GM12872 (cell line): ENCODE results near the gene METTL16.

Experiments used
- TF ChIP-seq, protein P1 (sequence below): IDR thresholded peaks from 3 replicates; pipeline ENCODE4 v1.5.1; 2011; ENCODE audit warnings: low read depth, mild to moderate bottlenecking, low read length, moderate library complexity; ENCODE audit not compliant: insufficient read depth

METTL16 gene

DNA sequence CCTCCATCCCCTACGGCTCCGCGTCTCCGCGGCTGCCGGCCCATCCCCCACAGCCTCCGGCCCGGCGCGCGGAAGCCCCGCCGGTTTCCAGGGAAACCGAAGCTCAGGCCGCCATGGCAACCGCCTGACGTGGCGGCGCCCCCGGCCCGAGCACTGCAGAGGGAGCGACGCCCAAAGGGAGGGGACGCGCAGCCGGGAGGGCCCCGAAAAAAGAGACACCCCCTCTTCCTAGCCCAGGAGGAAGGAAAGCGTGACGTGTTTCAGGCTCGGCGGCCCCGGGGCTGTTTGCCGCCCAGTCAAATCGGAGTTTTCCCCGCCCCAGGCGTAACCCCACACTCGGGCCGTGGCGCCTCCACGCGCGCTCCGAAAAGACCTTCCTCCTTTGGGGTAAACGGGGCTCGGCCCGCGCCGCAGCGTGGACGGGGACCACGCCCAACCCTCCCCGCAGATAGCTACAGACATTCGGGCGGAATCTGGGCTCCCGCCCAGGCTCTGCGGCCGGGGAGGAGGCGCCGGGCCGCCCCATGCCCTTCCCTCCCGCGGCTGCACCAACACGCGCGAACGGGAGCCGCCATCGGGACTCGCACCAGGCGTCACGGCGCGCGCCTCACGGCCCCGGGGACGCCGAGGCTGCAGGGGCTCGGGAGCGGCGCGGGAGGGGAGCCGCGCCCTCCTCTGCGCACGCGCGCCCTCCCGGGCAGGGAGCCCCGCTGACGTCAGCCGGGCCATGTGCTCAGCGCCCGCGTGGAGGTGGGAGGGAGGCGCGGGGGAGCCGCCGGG lies 118.3 kb downstream of the METTL16 start:
- TF ChIP-seq, protein P1, sequence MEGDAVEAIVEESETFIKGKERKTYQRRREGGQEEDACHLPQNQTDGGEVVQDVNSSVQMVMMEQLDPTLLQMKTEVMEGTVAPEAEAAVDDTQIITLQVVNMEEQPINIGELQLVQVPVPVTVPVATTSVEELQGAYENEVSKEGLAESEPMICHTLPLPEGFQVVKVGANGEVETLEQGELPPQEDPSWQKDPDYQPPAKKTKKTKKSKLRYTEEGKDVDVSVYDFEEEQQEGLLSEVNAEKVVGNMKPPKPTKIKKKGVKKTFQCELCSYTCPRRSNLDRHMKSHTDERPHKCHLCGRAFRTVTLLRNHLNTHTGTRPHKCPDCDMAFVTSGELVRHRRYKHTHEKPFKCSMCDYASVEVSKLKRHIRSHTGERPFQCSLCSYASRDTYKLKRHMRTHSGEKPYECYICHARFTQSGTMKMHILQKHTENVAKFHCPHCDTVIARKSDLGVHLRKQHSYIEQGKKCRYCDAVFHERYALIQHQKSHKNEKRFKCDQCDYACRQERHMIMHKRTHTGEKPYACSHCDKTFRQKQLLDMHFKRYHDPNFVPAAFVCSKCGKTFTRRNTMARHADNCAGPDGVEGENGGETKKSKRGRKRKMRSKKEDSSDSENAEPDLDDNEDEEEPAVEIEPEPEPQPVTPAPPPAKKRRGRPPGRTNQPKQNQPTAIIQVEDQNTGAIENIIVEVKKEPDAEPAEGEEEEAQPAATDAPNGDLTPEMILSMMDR = no peak

DNA sequence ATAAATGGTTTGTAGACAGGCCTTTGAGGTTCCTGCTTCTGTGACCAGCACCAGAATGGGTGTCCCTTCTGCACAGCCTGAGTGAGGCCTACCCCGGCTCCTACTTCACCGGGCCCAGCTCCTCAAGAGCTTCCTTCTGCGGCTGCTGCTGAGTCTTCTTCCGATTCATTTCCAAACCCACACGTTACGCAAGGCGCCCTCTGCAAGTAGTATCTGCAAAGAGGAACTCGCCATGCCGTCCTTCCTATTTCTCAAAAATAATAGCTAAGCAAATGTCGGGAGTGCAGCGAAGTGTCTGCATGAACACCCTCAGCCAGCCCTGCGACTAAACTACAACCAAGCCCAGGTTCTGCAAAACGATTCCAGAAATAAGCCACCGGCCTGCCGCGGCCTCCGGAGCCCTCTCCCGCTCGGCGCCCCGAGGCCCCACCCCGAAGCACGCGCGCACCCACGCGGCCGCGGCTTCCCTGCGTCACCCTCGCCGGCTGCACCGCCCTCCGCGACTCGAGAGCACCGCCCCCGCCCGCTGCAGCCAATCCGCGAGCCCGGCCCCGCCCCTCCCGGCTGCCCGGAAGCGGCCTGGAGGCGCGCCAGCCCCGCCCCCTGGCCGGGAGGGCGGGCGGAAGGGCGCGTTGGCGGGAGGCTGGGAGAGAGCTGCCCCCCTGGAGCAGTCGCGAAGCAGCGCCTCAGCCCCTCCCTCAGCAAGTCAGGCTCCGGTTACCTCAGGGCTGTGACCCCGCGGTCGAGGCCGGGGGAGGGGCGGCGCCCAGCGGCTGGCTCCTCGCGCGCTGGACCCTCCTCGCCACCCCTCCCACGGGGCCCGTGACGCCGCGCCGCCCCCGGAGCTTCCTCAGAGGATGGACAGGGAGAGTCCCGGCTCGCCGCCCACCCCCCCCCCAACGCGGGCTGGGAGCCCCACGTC lies 119.2 kb downstream of the METTL16 start:
- TF ChIP-seq, protein P1 = no peak

DNA sequence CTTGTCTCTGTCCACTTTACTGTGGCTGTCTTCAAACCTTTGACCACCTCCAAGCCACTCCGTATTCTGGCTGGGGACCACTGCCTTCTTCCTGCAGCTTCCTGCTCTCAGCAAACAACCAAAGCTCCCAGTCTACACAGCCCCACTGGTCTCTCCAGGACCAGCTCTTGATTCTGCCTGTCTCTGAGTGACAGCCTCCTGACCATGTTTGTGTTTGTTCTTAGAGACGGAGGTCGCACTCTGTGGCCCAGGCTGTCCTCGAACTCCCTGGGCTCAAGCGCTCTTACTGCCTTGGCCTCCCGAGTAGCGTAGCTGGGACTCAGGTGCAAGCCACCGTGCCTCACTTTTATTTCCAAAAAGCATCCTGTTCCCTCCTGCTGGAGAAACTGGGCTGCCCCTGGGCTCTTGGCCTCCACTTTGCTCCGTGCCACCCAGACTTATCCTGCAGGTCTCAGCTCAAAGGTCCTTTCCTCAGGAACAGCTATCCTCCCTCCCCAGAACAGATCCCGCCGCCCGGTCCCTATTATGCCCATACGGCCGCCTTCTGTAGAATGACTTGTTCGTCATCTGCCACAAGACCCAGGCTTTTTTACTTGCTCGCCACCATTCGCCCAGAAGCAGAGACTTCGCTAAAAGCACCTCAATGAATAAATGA lies 120.0 kb downstream of the METTL16 start:
- TF ChIP-seq, protein P1 = no peak

DNA sequence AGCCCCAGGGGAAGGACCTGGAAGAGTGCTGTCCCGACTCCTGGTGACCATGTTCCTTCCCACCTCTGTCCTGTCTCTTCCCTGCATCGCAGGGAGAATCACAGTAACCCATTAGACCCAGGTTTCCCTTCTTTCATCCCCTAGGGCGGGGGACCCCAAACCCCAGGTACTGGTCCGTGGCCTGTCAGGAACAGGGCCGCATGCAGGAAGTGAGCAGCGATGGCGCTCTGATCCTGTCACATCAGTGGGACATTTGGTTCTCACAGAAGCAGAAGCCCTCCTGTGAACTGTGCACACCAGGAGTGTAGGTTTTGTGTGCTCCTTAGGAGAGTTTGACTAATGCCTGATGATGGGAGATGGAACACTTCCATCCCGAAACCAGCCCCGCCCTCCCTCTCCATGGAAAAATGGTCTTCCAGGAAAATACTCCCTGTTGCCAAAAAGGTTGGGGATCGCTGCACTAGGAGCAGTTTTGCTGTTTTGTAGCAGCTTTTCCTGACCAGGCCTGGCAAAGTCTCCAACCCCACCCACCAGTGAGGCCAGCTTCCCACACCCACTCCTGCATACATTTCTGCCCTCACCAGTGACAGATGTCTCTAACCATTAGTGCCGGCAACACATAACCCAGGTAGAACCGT lies 121.4 kb downstream of the METTL16 start:
- TF ChIP-seq, protein P1 = no peak

DNA sequence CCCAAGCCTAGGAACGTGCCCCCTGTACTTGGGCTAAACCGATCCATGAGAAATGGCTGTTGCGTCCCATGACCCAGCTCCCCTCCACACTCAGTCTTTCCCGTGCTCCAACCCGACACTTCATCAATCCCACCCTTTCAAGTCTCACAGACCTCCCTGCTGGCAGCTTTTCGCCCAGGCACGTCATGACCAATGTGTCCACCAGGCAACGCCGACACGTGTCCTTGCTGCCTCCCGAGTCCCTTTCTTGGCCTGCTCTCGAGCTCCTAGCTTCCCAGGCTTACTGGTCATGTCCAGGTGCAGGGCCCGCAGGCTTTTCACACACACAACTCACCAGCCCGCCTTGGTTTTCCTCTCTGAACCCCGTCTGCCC lies 123.0 kb downstream of the METTL16 start:
- TF ChIP-seq, protein P1 = no peak

DNA sequence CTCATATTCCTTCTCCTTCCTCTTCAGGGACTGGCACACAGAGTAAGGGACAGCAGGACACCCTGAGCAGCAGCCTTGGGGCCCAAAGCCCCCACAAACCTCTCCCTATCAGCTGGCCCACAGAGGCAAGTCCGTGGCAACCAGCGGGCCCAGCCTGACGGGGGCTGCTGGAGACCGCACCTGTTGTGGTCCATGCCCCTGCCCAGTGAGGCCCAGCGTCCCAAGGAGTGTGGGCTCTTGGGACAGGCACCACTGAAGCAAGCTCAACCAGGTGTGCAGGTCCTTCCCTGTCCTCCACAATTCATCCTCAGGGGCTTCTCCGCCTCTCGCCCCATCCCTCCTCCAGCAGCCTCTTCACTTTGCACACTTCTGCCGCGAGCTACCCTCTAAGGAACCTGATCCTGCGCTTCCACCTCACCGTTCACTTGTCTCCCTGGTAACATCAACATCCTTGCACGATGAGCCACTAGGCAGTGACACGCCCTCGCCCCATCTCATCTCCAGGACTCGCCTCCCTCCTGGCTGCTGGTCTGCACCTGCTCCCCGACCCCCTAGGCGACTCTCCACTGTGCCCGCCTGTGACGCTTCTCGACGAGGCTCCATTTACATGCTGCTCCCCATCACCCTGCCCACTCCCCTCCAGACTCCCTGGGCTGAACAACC lies 123.5 kb downstream of the METTL16 start:
- TF ChIP-seq, protein P1 = no peak
